ENCODE measurements around the gene BBS9. TPM values are rescaled to one million over a fixed set of nuclear protein-coding genes. Genes with fewer than 3 reads are reported as not detected.

BBS9 gene
- total and polyA plus RNA-seq, 9 of the 15 experiments (the other 6 are each of a cell fraction or from before 2014, with no cell fraction given): 0.77 to 3.3 (median 2.4) TPM

- TF ChIP-seq, protein P1, sequence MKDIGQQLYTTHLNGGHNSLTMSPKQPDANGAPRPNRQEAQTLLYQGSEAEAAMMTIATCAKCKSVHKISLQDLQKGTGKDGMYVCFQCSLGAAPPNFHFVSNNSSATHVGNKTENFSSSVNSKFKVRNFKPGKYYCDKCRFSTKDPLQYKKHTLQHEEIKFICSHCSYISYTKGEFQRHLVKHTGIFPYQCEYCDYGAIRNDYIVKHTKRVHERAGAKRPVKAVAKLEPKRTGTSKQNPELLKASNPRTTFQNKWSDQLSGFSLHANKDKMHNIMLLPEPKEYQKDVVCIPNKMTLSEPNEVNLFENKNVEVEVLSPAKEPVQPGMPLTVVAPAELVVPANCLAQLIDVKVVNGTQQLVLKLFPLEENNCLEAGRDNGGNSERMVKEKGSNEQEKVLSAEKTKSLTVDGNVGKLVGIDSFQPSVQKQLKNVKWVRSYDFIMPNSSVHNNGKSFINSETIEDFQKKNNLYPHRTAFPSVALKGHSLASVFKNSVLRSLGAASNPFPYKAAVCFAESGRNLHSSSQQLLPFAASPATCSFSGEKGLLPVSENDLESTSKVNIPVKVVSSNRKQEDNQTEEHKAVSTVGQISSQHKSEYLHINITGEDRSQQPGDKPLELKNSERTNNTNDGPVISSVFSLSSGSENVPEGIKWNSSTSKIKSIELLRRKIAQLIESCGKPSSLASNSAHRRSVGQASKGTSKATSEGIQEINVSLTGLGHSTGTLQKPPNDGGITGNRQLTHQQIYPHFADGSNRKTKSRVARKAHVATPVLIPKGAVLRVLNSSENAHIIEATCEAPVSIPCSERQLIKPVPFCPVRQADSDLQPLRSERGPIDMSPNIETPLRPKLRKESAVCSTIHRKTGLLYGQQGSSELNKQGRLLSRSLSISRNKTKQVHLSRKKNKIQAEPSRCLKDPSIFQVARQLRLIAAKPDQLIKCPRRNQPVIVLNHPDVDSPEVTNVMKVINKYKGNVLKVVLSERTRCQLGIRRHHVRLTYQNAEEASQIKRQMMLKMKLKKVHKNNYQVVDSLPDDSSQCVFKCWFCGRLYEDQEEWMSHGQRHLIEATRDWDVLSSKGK (CRISPR knock-in tag; IDR thresholded peaks at IDR 0.05): no peak
- TF ChIP-seq, protein P2, sequence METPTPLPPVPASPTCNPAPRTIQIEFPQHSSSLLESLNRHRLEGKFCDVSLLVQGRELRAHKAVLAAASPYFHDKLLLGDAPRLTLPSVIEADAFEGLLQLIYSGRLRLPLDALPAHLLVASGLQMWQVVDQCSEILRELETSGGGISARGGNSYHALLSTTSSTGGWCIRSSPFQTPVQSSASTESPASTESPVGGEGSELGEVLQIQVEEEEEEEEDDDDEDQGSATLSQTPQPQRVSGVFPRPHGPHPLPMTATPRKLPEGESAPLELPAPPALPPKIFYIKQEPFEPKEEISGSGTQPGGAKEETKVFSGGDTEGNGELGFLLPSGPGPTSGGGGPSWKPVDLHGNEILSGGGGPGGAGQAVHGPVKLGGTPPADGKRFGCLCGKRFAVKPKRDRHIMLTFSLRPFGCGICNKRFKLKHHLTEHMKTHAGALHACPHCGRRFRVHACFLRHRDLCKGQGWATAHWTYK (CRISPR knock-in tag; IDR thresholded peaks at IDR 0.05): no peak
- no peak for TF ChIP-seq LEF1 (IDR thresholded peaks at IDR 0.05)
Measured at GRCh38 chr7:33177876-33178275, 48.5 kb downstream of the BBS9 start (continued).

- DNase-seq (ENCODE audit: extremely low read depth in 1 of 4, low spot score in 3 of 4): no peak
- H4K20me1 ChIP-seq (replicated peaks; ENCODE audit: control insufficient read depth, insufficient read depth, low read length): no peaks in the 10 kb centered on the region
- H3K27ac ChIP-seq (ENCODE audit: extremely low read depth, low read depth, low read length): no peak overlapping the region
- ChIA-PET CTCF (ENCODE audit: low intra/inter-chr PET ratio) (no interaction called here), POLR2A (no interaction called here)
- no peak overlapping the region for H2AFZ ChIP-seq (ENCODE audit: low read depth, low read length)
- no peaks in the 10 kb centered on the region for H3K36me3 ChIP-seq (ENCODE audit: control insufficient read depth, insufficient read depth, low read length)
- H3K9me1 ChIP-seq (ENCODE audit: control insufficient read depth, insufficient read depth, low read length): no peaks in the 10 kb centered on the region
- H3K27me3 ChIP-seq (ENCODE audit: control insufficient read depth in 2 of 2, insufficient read depth in 2 of 2, low read length in 2 of 2): no peaks in the 10 kb centered on the region
- no peak overlapping the region for H3K4me3 ChIP-seq
- H3K4me1 ChIP-seq (replicated peaks in 1 of 2; ENCODE audit: control insufficient read depth in 2 of 2, insufficient read depth in 2 of 2, low read length in 2 of 2): no peaks in the 10 kb centered on the region
- no peak for ATAC-seq
- FAIRE-seq: no peak
- 8% methylated on average over 2 of the region's 2 CpGs for WGBS (ENCODE audit: insufficient coverage, low coverage, missing lambda C conversion rate)
- intact Hi-C loops (cut with micrococcal nuclease) (no loop called here), in situ Hi-C loops (cut with MboI) (no loop called here)
- H3K9me3 ChIP-seq (replicated peaks; ENCODE audit: control insufficient read depth, insufficient read depth, low read depth, low read length): no peaks in the 10 kb centered on the region; the same call in 1 of the 2 replicates
- no peak overlapping the region for H3K4me2 ChIP-seq (ENCODE audit: insufficient read depth, low read length)
- no peak overlapping the region for H3K9ac ChIP-seq (ENCODE audit: insufficient read depth in 1 of 2, low read depth in 2 of 2, low read length in 2 of 2)
- H3K79me2 ChIP-seq (ENCODE audit: control insufficient read depth, insufficient read depth, low read length): no peaks in the 10 kb centered on the region
- no TSS peak for BruUV-seq (replicated peaks)
- TF ChIP-seq CCNT2 (IDR thresholded peaks at IDR 0.05; ENCODE audit: borderline replicate concordance, extremely low read depth, insufficient read length, low read depth, low read length): no peak
- no peak for TF ChIP-seq AFF4 (CRISPR knock-in tag; IDR thresholded peaks at IDR 0.05)
- 0 out of 2 replicates have a peak, but pooled peaks have one; percentile 26 for TF ChIP-seq NFE2 (IDR thresholded peaks at IDR 0.05; ENCODE audit: low read depth)
- TF ChIP-seq, protein P3, sequence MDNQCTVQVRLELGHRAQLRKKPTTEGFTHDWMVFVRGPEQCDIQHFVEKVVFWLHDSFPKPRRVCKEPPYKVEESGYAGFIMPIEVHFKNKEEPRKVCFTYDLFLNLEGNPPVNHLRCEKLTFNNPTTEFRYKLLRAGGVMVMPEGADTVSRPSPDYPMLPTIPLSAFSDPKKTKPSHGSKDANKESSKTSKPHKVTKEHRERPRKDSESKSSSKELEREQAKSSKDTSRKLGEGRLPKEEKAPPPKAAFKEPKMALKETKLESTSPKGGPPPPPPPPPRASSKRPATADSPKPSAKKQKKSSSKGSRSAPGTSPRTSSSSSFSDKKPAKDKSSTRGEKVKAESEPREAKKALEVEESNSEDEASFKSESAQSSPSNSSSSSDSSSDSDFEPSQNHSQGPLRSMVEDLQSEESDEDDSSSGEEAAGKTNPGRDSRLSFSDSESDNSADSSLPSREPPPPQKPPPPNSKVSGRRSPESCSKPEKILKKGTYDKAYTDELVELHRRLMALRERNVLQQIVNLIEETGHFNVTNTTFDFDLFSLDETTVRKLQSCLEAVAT (IDR thresholded peaks at IDR 0.05): no peak
- TF ChIP-seq FOXM1 (IDR thresholded peaks at IDR 0.05; ENCODE audit: low read depth): no peak
- no peak for TF ChIP-seq FOXM1 (CRISPR knock-in tag; IDR thresholded peaks at IDR 0.05; ENCODE audit: low read depth)
Measured at GRCh38 chr7:33179519-33179918, 50.2 kb downstream of the BBS9 start.

Data from K562 (cell line).